Kidney (tissue), 14 donors: ENCODE measurements around the gene PRRC2A. TPM values are rescaled to one million over a fixed set of nuclear protein-coding genes. Genes with fewer than 3 reads are reported as not detected.
A peak's percentile ranks its signal among the peaks of the same experiment; 100 is the strongest.

Experiments
- DNase-seq, 5 donors: peaks; one replicate each; pipeline ENCODE4 v3.0.0-alpha.2; 2013 to 2020
- FAIRE-seq: peaks from 2 replicates; lab custom pipeline; 2012; peaks lifted over from hg19 to GRCh38; lab: Jason Lieb, UNC
- H3K27ac ChIP-seq, 2 donors: one replicate each; pipeline ENCODE4 v1.7.0; 2013; ENCODE audit warnings: low read depth in 2 of 2, low read length in 2 of 2, inconsistent platforms in 1 of 2
- H3K27me3 ChIP-seq: one replicate; pipeline ENCODE4 v1.7.1; 2013; ENCODE audit warnings: low read length, inconsistent platforms; ENCODE audit not compliant: control insufficient read depth, insufficient read depth
- H3K36me3 ChIP-seq, 3 donors: one replicate each; pipeline versions ENCODE4 v1.7.0 to v1.7.1; 2013; ENCODE audit warnings: low read length in 3 of 3, control low read depth in 1 of 3, inconsistent platforms in 1 of 3; ENCODE audit not compliant: insufficient read depth in 3 of 3, control insufficient read depth in 2 of 3
- H3K4me1 ChIP-seq, 3 donors: one replicate each; pipeline versions ENCODE4 v1.7.0 to v1.7.1; 2013; ENCODE audit warnings: low read length in 3 of 3, inconsistent platforms in 1 of 3, low read depth in 1 of 3; ENCODE audit not compliant: control insufficient read depth in 2 of 3, insufficient read depth in 2 of 3
- H3K4me3 ChIP-seq, 3 donors: one replicate each; pipeline versions ENCODE4 v1.7.0 to v1.8.1; 2013; ENCODE audit warnings: low read length in 3 of 3, control low read depth in 1 of 3, inconsistent platforms in 1 of 3
- H3K9ac ChIP-seq, 3 donors: one replicate each; pipeline versions ENCODE4 v1.7.0 to v1.7.1; 2013; ENCODE audit warnings: low read length in 3 of 3, control low read depth in 1 of 3, inconsistent platforms in 1 of 3
- H3K9me3 ChIP-seq, 3 donors: one replicate each; pipeline versions ENCODE4 v1.7.0 to v1.7.1; 2013; ENCODE audit warnings: low read length in 3 of 3, control low read depth in 1 of 3, inconsistent platforms in 1 of 3; ENCODE audit not compliant: control insufficient read depth in 2 of 3, insufficient read depth in 1 of 3
- intact Hi-C: fragments of 100-400 bp; cut with DNase I; formaldehyde crosslinking; loops from one replicate; pipeline ENCODE4 v1.11.1; 2022
- polyA plus RNA-seq: library from polyadenylated mRNA; stranded (reverse); fragments of 350-450 nt; fragmentation: Illumina TruSeq; extraction: RNeasy Lipid Tissue Mini Kit (QIAGEN cat#74804); gene quantifications from one replicate; pipeline ENCODE4 v1.2.3, GENCODE V29; 2014; ENCODE audit warnings: low read depth, low replicate concordance; ENCODE audit not compliant: insufficient read depth
- total RNA-seq: library from RNA; stranded (reverse); fragmentation: NEBNext Ultra II Directional; extraction: Animal tissue kit (Norgen Biotek cat#: 25700); gene quantifications from one replicate; pipeline ENCODE4 v1.2.1, GENCODE V29; 2021
- TF ChIP-seq, protein P1 (sequence below): IDR thresholded peaks from 3 replicates; pipeline ENCODE4 v1.5.1; 2012; ENCODE audit warnings: mild to moderate bottlenecking, moderate library complexity, borderline replicate concordance; ENCODE audit not compliant: insufficient read depth; ENCODE audit errors: extremely low read depth
- donor health status: control.
- donor health status: control.
- donor health status: control.
- donor health status: control.
- donor health status: control.
- donor health status: DM: yes; HTN: yes; CAD: no.
- donor health status: Normal renal cell carcinoma (clear cell type).

The PRRC2A gene
- total and polyA plus RNA-seq, 2 donors from 2014 or later: 84.6 to 159 TPM

- peaks cover 0 to 7% (median 5%) of the 10 kb centered on the region in 3 donors for H3K4me1 ChIP-seq
- H3K27ac ChIP-seq: no peak overlapping the region
- no peaks in the 10 kb centered on the region for H3K9me3 ChIP-seq
- FAIRE-seq (no peak), DNase-seq (no peak)
- peak overlapping the region; percentile 42 to 90 (median 65) for H3K4me3 ChIP-seq
- TF ChIP-seq, protein P1, sequence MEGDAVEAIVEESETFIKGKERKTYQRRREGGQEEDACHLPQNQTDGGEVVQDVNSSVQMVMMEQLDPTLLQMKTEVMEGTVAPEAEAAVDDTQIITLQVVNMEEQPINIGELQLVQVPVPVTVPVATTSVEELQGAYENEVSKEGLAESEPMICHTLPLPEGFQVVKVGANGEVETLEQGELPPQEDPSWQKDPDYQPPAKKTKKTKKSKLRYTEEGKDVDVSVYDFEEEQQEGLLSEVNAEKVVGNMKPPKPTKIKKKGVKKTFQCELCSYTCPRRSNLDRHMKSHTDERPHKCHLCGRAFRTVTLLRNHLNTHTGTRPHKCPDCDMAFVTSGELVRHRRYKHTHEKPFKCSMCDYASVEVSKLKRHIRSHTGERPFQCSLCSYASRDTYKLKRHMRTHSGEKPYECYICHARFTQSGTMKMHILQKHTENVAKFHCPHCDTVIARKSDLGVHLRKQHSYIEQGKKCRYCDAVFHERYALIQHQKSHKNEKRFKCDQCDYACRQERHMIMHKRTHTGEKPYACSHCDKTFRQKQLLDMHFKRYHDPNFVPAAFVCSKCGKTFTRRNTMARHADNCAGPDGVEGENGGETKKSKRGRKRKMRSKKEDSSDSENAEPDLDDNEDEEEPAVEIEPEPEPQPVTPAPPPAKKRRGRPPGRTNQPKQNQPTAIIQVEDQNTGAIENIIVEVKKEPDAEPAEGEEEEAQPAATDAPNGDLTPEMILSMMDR: no peak
- H3K36me3 ChIP-seq: no peaks in the 10 kb centered on the region
- no peaks in the 10 kb centered on the region for H3K27me3 ChIP-seq
- H3K9ac ChIP-seq: peak overlapping the region; percentile 8 to 71 (median 70)
- intact Hi-C loops: no loop called here
Measured at GRCh38 chr6:31580438-31580740, 40.1 kb upstream of the PRRC2A start.

DNA sequence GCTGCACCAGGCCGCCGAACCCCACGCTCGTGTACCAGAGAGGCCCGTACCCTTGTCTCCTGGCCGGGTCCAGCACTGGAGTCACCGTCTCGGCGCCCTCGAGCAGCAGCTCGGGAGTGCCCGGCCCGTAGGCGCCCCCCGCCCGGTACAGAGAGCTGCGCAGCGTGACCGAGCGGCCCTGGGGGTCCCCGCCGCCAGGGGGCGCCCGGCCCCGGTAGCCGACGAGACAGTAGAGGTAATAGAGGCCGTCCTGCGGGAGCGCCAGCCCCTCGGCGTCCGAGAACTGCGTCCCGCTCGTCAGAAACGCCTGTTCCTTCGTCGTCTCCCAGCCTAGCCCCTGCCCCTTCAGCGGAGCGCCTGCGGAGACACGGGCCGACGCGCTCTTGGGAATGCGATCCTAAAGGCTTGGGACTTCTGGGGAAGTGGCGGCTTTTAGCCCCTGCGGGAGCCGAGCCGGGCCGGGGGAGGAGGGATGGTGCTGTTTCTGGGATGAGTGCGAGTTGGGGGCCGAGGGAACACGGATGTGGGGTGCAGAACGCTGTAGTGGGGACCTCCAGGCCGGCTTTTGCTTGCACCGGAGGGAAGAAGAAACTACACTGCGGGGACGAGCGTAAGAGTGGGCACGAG is 39.6 kb upstream of the PRRC2A start:
- TF ChIP-seq, protein P1: peak; percentile 93
- Histone ChIP-seq H3K9ac (peak overlapping the region; percentile 69 to 97 (median 93)), H3K9me3 (no peaks in the 10 kb centered on the region), H3K27me3 (no peaks in the 10 kb centered on the region), H3K4me3 (peak overlapping the region; percentile 65 to 93 (median 90)), H3K4me1 (peaks cover 0 to 10% (median 5%) of the 10 kb centered on the region in 3 donors), H3K36me3 (no peaks in the 10 kb centered on the region), H3K27ac (peak overlapping the region; percentile 70 to 78)
- FAIRE-seq: no peak
- intact Hi-C loops: no loop called here
- DNase-seq: peak; percentile 90 to 95 (median 92)

GRCh38 chr6:31581434-31582229 is 38.9 kb upstream of the PRRC2A start:
- intact Hi-C loops: no loop called here
- Histone ChIP-seq H3K4me3 (peak overlapping the region; percentile 65 to 93 (median 90)), H3K4me1 (peaks cover 0 to 10% (median 5%) of the 10 kb centered on the region in 3 donors), H3K9ac (peak overlapping the region; percentile 69 to 97 (median 93)), H3K9me3 (no peaks in the 10 kb centered on the region), H3K27me3 (no peaks in the 10 kb centered on the region), H3K27ac (peak overlapping the region; percentile 70 to 78), H3K36me3 (no peaks in the 10 kb centered on the region)
- DNase-seq (peak in 4 of 5 donors; percentile 35 to 68 (median 57)), FAIRE-seq (no peak)
- TF ChIP-seq, protein P1: no peak
